SH-SY5Y (cell line): ENCODE measurements around the gene EIF4EBP2.

Experiments used
- GATA2 ChIP-seq: IDR thresholded peaks from 2 replicates; pipeline ENCODE4 v1.6.1; 2011; ENCODE audit warnings: mild to moderate bottlenecking, low read depth, low read length
- GATA3 ChIP-seq: IDR thresholded peaks from 2 replicates; pipeline ENCODE4 v1.6.1; 2011; ENCODE audit warnings: low read depth, mild to moderate bottlenecking, low read length, moderate library complexity

Gene EIF4EBP2

GRCh38 chr10:70404787-70405036 lies 767 bp downstream of the EIF4EBP2 start:
- no peak for TF ChIP-seq GATA2
- TF ChIP-seq GATA3 = no peak

- TF ChIP-seq GATA3 (no peak), GATA2 (no peak)
These were observed 1.3 kb downstream of the EIF4EBP2 start for GRCh38 chr10:70405037-70405824.

GRCh38 chr10:70409772-70410171 lies 5.8 kb downstream of the EIF4EBP2 start:
- TF ChIP-seq GATA3 (no peak), GATA2 (no peak)

GRCh38 chr10:70410608-70411007 lies 6.7 kb downstream of the EIF4EBP2 start:
- TF ChIP-seq GATA3 (no peak), GATA2 (no peak)

- TF ChIP-seq GATA2 (no peak), GATA3 (no peak)
These were observed 8.4 kb downstream of the EIF4EBP2 start for GRCh38 chr10:70412356-70412755.

GRCh38 chr10:70417568-70417967 lies 13.6 kb downstream of the EIF4EBP2 start:
- TF ChIP-seq GATA2 = no peak
- TF ChIP-seq GATA3 = no peak

GRCh38 chr10:70418229-70418628 lies 14.3 kb downstream of the EIF4EBP2 start:
- TF ChIP-seq GATA2 (no peak), GATA3 (no peak)

GRCh38 chr10:70418713-70419112 lies 14.8 kb downstream of the EIF4EBP2 start:
- TF ChIP-seq GATA2 (no peak), GATA3 (no peak)

GRCh38 chr10:70424320-70424719 lies 20.4 kb downstream of the EIF4EBP2 start:
- TF ChIP-seq GATA2 (no peak), GATA3 (no peak)

- TF ChIP-seq GATA2 (no peak), GATA3 (no peak)
These were observed 21.2 kb downstream of the EIF4EBP2 start for GRCh38 chr10:70425096-70425495.

GRCh38 chr10:70426823-70427222 lies 22.9 kb downstream of the EIF4EBP2 start:
- TF ChIP-seq GATA3 = no peak

GRCh38 chr10:70430493-70431445 lies 26.8 kb downstream of the EIF4EBP2 start:
- TF ChIP-seq GATA3 = no peak
- no peak for TF ChIP-seq GATA2

GRCh38 chr10:70432101-70432500 lies 28.2 kb downstream of the EIF4EBP2 start:
- TF ChIP-seq GATA3 (no peak), GATA2 (no peak)

- TF ChIP-seq GATA2 (no peak), GATA3 (no peak)
These were observed 28.8 kb downstream of the EIF4EBP2 start for GRCh38 chr10:70432561-70433263.

GRCh38 chr10:70433581-70434280 lies 29.8 kb downstream of the EIF4EBP2 start:
- TF ChIP-seq GATA2 (no peak), GATA3 (no peak)
